KG1 (cell line): ENCODE measurements around the gene DNER.

Source experiments
- DNase-seq: peaks from one replicate; lab custom pipeline; 2025; lab: John Stamatoyannopoulos, UW

The DNER gene

DNA sequence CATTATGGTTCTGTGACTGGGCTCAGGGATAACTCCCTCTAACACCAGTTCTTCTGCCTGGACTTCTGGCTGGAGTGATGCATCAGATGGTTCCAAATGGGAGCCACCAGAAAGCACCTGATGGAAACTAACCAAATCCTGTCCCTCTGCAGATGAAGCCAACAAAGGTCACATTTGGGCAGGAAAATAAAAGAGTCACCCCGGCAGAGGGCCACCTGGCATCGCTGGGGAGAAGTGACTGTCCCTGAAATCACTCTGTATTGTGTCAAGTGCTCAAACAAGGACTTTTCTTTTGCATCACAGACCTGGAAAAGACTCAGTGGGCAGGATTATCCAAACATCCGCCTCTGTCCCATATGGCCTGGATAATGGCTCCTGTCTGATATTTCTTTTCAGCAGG is 47.5 kb downstream of the DNER start:
- DNase-seq = no peak

- DNase-seq = no peak
These were observed 49.2 kb downstream of the DNER start for GRCh38 chr2:229665158-229665557.

- DNase-seq = no peak
These were observed 52.9 kb downstream of the DNER start for GRCh38 chr2:229661478-229661877.

DNA sequence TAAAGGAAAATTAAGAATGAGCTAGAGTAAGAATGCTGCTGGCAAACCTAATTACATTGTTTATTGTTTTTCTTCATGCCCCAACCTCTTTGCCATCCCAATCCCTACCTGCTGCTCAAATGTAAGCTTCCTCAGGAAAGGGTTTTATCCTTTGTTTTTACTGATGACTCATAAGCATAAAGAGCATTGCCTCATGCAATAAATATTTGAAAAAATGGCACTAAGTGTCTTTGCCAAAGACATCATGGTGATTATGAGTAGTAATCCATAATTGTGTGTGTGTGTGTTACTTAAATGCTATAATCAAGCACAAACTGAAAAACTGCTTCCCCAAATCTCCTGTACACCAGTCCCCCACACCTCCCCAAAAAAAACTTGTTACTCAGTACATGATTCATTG is 53.4 kb downstream of the DNER start:
- DNase-seq = no peak

DNA sequence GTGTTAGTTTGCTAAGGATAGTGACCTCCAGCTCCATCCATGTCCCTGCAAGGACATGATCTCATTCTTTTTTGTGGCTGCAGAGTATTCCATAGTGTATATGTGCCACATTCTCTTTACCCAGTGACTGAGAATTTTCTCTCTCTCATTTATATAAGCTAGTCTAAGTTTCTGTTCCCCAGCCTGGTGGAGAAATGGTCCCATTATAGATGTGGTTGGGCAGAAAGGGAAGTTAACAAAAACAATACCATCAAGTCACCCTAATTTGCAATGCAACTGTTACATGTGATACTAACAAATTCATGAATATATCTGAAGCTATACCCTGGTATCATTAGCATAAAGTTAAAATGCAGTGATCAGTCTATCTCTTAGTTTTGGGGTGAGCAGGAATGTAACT is 54.0 kb downstream of the DNER start:
- no peak for DNase-seq

DNA sequence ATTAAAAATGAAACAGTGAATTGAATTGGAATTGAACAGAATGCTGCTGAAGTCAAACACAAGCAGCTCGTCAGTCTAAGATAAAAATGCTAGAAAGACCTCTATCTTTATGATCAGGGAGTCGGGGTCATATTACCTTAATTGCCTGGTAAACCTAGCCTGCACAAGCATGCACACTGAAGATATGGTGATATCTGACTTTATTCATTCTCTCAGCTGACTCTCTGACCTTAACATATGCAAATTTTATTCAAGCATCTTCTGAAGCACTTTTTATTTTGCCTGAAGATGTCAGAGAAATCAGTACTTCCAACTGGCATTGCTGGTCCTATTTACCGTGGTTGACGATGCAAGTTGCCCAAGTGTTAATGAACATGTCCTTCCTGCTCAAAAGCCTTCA is 56.4 kb downstream of the DNER start:
- DNase-seq = no peak

GRCh38 chr2:229654437-229654836 is 59.9 kb downstream of the DNER start:
- DNase-seq = no peak

DNA sequence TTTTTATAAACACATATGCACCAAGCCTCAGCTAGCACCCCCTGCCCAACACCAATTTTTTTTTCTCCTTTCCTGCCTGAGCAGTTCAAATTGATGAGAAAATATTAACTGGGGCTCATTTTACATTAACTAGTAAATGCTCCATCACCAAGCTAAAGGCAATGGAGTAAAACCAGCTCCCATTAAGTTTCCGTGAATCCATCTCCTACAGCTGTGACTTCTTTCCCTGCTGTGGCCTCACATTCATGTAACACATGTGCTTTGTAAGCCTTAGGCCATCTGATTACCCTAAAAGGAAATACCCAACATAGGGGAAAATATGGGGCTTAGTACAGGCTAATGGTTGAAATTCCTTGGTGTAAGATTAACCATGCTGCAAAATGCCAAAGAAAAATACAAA is 60.8 kb downstream of the DNER start:
- DNase-seq = no peak

DNA sequence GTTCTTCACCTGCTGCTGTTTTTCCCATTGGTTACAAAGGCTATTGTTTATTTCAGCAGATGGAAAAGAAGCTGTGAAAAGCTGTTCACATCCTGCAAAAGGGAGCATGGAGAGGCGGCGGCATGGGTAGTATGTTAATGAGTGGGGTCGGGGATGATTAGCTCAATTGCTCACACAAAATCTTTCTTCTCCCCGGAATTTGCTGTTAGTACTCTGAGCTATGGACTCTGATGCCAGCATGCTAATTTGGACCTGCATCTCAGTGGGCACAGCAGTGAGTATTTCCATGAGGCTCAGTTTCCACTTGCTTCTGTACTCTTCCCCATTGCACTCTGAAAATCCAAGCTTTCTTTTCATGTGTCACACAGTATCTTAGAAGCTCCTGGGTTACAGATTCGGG is 61.6 kb downstream of the DNER start:
- no peak for DNase-seq

DNA sequence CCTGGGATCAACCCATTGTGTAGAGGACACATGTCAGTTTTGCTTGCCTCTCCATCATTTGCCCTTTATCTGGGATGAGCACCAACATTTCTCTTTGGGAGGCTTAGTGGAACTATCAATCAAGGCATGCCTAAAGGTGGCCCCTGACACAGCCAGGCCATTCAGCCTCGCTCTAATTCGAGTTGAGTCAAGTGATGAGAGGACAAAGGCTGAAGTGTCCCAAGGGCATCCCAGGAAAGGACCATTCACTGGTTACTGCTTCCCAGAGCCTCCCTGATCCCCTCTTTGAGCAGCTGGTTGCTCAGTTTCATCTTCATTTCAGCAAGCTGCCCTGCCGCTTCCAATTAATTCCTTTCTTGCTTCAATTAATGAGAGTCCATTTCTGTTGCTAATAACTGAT is 63.5 kb downstream of the DNER start:
- DNase-seq = no peak

DNA sequence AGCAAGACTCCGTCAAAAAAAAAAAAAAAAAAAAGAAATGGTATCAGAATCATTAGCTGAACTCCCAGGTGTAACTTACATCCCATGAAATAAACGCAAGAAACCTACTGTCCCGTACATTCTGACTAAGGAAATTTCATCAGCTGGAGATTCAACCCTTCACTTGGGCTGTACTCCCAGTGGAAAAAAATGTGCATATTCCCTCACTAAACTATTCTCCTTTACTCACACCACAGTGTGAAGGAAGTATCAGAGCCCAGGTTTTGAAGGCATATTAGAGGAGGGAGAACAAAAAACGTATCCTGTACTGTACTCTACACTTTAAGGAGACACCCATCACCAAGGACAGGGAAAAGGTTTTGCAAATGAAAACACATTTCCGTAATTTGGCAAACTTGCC is 64.3 kb downstream of the DNER start:
- DNase-seq = no peak

DNA sequence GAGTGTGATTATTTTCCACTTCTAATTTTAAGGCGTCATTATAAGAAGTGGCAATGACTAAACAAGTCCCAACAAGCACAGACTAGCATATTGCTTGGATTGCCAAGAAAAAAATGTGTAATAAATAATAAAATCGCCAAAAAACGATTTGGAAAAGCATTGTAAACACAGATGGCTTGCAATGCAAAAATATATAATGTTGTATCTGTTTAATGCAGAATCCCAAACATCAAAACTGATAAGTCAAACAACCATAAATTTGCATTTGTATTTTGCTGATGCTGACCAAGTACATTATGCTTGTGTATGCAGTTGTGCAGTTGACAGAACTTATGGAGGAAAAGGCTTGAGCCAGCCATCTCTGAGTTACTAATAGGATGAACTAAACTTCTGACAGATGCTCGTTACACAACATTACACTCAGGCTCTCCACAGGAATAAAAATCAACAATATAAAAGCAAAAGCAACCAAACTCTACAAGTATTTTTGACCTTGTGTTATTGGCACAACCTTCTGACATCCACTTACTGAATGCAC is 68.1 kb downstream of the DNER start:
- DNase-seq = no peak

GRCh38 chr2:229642371-229642770 is 72.0 kb downstream of the DNER start:
- DNase-seq = no peak

GRCh38 chr2:229641676-229642075 is 72.7 kb downstream of the DNER start:
- DNase-seq = no peak

DNA sequence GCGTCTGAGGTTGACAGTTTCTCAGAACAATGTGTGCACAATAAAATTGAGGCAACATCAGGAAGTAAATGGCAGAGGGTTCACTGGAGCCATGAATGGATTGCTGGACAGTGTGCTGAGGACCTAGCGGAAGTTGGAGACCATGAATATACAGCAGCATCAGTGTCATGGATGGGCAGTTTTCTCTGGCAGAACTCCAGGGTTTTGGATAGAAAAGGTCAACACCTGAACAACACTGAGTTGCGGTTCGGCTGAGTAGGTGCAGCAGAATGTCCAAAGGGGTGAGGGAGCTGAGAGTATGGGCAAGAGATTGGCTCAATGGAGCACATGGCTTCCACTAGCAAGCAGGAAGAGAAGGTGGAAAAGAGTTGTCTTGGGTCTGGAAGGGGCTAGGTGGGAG is 73.7 kb downstream of the DNER start:
- DNase-seq = no peak

DNA sequence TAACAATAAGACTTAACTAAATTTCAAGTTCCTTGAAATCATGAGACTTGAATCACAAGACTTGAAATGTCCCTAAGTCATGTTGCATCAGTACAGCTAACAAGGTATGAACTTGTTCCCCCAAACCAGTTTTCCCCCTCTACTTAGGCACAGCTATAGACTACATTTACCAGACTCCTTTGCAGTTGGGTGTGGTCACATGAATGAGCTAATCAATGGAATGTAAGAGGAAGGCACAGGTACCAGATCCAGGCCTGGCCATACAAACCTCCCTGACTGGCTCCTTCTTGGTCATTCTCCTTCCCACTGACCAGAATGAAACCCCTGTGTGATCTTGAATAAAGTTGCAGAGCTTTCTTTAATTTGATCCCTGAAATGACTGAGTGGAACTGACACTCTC is 77.8 kb downstream of the DNER start:
- DNase-seq = no peak

DNA sequence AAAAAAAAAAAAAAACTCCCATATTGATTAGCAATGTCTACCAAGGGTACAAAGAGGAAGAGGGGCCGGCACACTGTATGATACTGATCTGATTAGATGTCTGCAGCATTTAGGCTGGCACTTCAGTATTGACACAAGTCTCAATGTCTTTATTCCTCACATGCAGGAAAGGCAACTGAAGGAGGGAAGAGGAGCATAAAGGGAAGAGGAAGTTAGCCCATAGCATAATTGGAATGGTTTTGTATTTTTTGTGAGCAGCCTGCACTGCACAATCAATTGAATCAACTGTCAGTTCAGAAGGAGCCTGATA is 79.0 kb downstream of the DNER start:
- DNase-seq = no peak

DNA sequence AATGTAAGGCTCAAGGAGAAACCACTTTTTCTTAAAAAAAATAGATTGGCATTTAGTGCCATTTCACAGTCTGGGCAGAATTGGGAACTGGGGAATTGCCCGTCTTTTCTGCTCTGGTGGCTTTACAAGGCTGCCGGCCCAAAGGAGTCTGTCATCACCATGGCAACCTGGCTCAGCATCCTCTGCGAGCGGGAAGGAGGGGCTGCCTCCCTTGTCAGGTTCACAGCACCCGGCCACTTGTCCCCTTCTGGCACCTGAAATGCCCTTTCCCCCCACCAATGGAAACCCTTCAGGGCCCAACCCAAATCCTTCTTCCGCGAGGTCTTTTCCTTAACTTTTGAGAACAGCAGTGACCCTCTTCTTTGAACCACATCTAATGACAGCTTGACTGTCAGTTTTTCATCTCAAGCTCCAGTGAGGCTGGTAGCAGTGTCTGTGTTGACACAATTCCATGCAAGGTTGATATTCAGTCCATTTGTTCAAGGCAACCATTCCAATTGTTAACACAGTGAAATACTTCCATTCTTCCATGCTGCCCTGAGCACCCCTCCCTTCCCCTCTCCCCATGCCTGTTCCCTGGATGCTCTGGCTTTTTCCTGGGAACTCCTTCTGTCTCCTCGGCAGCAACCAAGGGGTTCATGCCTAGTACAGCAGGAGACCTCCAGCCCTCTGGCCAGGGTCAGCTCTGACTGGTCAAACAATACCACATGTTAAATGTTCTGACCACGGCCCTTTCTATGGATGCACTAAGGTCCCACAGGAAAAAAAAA is 79.6 kb downstream of the DNER start:
- no peak for DNase-seq

DNA sequence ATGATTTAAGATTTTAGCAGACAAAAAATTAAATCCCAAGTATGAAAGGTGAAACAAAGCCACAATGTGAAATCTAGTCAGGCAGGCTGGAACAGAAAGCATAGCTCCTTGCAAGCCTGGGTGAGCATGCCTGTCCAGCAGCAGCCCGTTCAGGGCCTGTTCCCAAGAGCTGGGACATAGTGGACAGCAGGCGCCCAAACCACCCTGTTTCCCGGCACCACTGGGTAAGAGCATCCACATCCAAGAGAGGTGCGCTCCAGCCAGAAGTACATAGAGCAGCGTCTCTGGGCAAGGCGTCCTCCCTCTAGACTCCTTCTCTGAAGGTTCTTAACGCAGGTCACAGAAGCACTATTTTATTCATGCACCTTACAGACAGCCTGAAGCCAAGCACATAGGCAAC is 80.8 kb downstream of the DNER start:
- no peak for DNase-seq

- no peak for DNase-seq
These were observed 85.3 kb downstream of the DNER start for GRCh38 chr2:229629039-229629438.

DNA sequence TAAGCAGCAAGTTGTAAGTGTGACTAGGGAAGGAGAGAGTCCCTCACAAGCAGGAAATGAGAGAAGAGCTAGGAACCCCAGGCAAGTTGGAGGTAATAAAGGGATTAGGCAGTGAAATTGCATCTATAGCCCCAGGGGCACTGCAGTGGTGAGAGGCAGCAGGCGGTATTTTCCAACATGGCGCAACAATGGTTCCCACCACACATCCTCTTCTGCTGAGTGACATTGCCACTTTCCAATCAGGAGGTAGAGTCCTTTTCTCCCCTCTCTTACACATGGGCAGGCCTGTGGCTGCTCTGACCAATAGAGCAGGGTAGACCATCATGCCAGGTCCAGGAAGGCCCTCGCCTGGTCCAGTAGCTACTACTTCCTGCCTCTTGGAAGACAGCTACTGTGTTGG is 86.6 kb downstream of the DNER start:
- no peak for DNase-seq

DNA sequence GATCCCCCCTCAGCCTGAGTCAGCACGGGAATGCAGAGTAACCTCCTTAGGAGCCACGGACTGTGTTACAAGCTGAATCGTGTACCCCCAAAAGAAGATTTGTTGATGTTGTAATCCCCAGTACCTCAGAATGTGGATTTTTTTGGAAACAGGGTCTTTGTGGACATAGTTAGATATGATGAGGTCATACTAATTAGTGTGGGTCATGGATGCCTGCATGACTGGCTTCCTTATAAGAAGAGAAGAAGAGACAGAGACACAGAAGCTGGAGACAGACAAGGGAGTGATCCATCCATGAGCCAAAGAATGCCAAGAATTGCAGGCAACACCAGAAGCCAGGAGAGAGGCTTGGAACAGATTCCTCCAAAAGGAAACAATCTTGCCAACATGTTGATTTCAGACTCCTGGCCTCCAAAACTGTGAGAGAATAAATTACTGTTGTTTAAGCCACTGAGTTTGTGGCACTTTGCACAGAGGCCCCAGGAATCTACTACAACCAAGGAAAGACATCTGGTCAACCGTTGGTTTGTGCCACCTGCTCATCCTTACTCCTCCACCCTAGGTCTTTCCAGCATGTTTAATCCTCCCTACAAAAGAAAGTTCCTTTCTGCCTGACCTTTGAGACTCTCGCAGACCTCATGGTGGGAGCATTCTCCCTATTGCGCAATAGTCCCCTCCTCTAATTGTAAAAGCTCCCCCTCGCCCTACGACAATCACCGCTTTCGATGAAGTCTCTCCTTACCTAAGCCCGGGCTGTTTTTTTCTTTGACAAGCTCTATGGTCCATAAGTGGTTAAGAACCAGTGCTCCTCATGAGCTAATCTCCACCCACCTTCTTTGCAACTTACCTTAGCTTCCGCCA is 91.6 kb downstream of the DNER start:
- DNase-seq = no peak

DNA sequence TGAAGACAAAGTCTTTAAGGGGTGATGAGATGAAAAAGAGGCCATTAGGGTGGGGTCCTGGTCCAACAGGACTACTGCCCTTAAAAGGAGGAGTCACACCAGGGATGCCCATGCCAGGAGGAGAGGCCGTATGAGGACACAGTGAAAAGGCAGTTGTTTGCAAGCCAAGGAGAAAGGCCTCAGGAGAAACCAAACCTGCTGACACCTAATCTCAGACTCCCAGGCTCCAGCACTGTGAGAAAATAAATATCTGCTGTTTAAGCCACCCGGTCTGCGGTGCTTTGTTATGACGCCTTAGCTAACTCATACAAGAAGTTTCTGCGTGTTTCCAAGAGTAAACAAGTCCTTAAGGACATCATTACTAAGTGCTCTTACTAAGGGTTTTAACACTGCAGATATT is 93.6 kb downstream of the DNER start:
- DNase-seq = no peak

DNA sequence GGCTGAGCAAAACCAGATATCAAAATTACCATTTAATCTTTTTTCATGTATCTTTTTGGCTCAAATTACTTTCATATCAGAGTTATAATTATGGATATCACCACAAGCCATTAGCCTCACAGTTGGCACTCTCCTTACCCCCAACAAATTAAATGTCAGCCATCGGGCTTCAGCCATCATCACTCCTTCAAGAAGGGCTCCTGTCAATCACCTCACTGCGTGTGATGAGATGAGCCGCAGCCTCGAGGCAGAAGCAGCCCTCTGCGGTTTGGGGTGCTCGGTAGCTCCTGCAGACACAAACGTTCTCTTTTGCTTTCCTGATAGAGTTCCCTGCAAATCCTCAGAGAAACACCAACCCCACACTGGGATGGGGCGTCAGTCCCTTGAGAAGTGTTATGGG is 94.1 kb downstream of the DNER start:
- no peak for DNase-seq
